HK-2 (cell line): ENCODE measurements around the gene BAG3.
A peak's percentile ranks its signal among the peaks of the same experiment; 100 is the strongest.
"Not testable (repeated sequence)": the region's sequence is repeated elsewhere in the genome, so short reads cannot be mapped to it uniquely, and the experiment has no call there.

Source experiments
- DNase-seq: peaks from one replicate; pipeline ENCODE4 v3.0.0-alpha.2; 2018; ENCODE audit not compliant: unreplicated experiment

Gene BAG3

DNA sequence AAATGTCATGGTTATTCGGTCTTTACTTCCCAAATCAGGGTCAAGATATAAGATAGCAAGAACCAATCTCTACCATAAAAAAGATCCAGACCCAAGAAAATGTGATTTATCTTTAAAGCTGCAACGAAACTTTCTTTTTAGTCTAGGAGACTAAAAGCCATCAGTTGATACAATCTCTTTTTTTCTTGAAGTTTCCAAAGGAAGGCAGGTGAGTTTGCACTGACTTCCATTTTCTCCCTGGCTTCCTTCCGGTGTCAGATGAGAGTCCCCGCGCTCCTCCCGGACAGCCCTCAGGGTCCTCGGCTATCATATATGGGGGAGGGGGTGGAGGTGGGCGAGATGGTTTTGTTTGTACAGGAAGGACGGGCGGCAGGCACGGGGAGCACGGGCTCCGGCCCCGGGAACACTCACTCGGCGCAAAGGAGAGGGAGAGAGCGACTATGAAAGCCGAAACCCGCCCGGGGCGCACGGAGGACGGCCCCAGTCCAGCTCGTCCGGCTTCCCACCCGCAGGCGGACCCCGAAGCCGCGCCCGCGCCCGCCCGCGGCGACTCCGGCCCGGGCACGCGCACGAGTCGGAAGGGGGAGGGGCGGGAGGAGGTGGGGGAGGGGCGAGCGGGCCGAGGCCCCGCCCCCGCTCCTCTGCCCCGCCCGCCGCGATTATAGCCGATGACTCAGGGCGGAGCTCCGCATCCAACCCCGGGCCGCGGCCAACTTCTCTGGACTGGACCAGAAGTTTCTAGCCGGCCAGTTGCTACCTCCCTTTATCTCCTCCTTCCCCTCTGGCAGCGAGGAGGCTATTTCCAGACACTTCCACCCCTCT lies at the start of gene BAG3:
Gene BAG3, plus strand, starts transcription at position 689 of the 822 bp plus-strand sequence. CDS start 296 bp downstream, outside the sequence.
- peak; percentile 98 for DNase-seq

DNA sequence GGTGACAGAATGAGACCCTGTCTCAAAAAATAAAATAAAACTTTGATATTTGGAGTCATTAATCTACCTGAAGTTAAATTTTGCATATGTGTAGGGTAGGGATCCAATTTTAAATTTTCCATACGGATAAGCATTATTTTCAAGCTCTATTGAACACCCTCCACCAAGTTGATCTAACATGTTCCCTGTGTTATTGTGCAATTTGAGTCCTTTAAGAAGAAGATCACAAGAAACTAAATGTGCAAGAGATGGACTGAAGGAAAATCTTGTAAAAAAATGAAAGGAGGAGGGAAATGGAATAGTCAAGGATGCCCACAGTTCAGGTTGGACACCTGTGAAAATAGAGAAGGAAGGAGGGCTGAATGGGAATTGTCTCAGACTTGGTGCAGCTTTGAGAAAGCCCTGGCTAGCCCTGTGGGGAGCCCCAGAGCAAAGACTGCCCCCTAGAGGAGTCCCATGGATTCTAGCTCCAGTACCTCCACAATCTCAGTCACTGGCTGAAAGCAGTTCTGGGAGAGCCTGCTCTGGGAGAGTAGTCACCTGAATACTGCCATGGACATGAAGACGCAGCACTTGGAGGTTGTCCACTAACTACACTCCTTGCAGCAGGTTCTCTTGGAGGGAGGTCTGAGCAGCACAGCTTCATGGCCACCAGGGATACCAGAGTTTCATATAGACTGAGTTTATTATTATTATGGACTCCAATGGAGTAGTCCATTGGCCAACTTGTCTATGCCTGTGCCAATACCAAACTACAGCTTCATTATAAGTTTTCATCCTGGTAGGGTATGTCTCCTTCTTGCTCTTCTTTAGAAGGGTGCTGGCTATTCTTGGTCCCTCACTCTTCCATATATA lies 48.7 kb upstream of the BAG3 start:
- DNase-seq, result peak; percentile 18

DNA sequence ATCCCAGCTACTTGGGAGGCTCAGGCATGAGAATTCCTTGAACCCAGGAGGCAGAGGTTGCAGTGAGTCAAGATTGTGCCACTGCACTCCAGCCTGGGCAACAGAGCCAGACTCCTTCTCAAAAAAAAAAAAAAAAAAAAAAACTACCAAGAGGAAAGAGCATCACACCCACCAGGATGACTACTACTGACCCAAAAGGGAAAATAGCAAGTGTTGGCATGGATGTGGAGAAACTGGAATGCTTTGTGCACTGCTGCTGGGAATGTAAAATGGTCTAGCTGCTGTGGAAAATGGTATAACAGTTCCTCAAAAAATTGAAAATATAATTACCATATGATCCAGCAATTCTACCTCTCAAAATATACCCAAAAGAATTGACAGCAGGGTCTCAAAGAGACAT lies 46.7 kb upstream of the BAG3 start:
- no peak for DNase-seq

GRCh38 chr10:119608316-119609155 lies 42.6 kb upstream of the BAG3 start:
- peak; percentile 47 for DNase-seq

GRCh38 chr10:119609516-119609915 lies 41.7 kb upstream of the BAG3 start:
- DNase-seq, result no peak

GRCh38 chr10:119611433-119611832 lies 39.7 kb upstream of the BAG3 start:
- no peak for DNase-seq

GRCh38 chr10:119613741-119614140 lies 37.4 kb upstream of the BAG3 start:
- no peak for DNase-seq

DNA sequence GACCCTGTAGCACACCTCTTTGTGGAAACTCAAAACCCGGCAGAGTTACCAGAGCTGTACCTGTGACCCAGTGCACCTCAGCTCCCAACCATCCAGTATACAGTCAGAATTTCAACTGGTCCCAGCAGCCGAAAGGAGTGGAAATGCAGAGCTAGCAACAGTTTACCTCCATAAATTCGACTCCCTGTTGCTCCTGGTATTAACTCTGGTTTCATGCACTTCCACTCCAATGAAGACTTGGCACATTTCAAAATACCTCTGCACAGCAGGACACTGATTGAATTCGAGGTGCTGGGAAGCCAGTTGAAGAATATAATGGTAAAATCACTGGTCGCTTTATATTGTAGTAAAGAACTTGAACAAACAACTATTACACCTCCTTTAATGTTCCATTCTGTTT lies 36.5 kb upstream of the BAG3 start:
- no peak for DNase-seq

- DNase-seq, result no peak
Observed at GRCh38 chr10:119616882-119617570, 34.2 kb upstream of the BAG3 start.

GRCh38 chr10:119619215-119619614 lies 32.0 kb upstream of the BAG3 start:
- no peak for DNase-seq

- DNase-seq, result not testable (repeated sequence)
Observed at GRCh38 chr10:119619811-119620210, 31.4 kb upstream of the BAG3 start.

- peak; percentile 21 for DNase-seq
Observed at GRCh38 chr10:119620241-119621077, 30.7 kb upstream of the BAG3 start.

- DNase-seq, result no peak
Observed at GRCh38 chr10:119621078-119621384, 30.1 kb upstream of the BAG3 start.

GRCh38 chr10:119625570-119626280 lies 25.5 kb upstream of the BAG3 start:
- DNase-seq, result no peak

GRCh38 chr10:119630300-119630699 lies 20.9 kb upstream of the BAG3 start:
- no peak for DNase-seq

DNA sequence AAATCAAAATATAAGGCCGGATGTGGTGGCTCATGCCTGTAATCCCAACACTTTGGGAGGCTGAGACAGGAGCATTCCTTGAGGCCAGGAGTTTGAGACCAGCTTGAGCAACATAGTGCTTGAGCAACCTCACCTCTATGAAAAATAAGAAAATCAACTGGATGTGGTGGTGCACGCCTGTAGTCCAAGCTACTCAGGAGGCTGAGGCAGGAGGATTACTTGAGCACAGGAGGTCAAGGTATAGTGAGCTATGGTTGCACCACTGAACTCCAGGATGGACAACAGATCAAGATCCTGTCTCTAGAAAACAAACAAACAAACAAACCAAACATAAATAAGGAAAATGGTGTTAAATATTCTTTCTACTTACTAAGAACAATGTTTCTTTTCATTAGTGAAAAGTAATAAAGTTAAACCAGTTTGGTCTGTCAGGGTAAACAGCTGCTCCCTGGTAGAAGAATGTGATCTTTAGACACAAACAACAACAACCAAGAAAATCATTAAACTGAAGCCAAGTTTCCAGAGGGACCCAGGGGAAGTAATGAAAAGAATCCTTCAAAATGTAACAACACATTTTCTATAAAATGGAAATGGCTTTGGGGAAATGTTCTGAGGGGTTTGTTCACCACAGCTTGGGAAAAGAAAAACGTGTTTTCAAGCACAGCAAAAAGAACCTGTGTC lies 17.5 kb upstream of the BAG3 start:
- no peak for DNase-seq

DNA sequence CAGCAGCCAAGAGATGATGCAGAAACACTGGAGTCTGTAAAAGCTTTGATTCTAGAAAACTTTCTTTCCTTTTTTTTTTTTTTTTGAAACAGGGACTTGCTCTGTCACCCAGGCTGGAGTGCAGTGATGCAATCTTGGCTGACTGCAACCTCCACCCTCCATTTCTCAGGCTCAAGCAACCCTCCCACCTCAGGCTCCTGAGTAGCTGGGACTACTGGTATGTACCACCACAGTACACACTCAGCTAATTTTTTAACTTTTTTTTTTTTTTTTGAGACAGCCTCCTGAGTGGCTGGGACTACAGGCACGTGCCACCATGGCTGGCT lies 17.0 kb upstream of the BAG3 start:
- DNase-seq, result no peak

GRCh38 chr10:119637631-119638030 lies 13.5 kb upstream of the BAG3 start:
- DNase-seq, result no peak

GRCh38 chr10:119638982-119639381 lies 12.2 kb upstream of the BAG3 start:
- DNase-seq, result no peak

DNA sequence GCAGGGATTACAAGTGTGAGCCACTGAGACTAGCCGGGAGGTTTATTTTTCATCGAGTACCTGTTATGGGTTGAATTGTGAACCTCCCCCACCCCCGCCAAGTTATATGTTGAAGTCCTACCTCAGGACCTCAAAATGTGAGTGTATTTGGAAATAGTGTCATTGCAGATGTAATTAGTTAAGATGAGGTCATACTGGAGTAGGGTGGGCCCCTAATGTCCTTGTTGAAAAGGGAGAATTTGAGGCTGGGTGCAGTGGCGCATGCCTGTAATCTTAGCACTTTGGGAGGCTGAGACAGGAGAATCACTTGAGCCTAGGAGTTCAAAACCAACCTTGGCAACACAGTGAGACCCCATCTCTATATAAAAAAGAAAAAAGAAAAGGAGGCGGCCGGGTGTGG lies 10.8 kb upstream of the BAG3 start:
- no peak for DNase-seq
